H1 (cell line): ENCODE measurements around the gene TPPP2.

ENCODE experiments used
- CEBPB ChIP-seq: IDR thresholded peaks from 2 replicates; pipeline ENCODE4 v1.6.1; 2012; ENCODE audit warnings: low read depth, low read length
- CTCF ChIP-seq, 3 experiments: IDR thresholded peaks; 1 replicate in 2 of 3; 2 replicates in 1 of 3; pipeline versions ENCODE4 v1.5.1 to v1.6.1; 2011; ENCODE audit warnings: low read length in 3 of 3, mild to moderate bottlenecking in 3 of 3, inconsistent platforms in 2 of 3, low read depth in 1 of 3, moderate library complexity in 1 of 3; ENCODE audit not compliant: insufficient read depth in 1 of 3; ENCODE audit errors: control extremely low read depth in 1 of 3
- SIN3A ChIP-seq, 2 experiments: IDR thresholded peaks in 1 of 2; conservative IDR thresholded peaks in 1 of 2; 2 replicates each; pipeline ENCODE4 v1.6.1; 2011 to 2012; ENCODE audit warnings: low read length in 2 of 2, improper control_type of control experiment in 1 of 2, low read depth in 1 of 2, mild to moderate bottlenecking in 1 of 2

DNA sequence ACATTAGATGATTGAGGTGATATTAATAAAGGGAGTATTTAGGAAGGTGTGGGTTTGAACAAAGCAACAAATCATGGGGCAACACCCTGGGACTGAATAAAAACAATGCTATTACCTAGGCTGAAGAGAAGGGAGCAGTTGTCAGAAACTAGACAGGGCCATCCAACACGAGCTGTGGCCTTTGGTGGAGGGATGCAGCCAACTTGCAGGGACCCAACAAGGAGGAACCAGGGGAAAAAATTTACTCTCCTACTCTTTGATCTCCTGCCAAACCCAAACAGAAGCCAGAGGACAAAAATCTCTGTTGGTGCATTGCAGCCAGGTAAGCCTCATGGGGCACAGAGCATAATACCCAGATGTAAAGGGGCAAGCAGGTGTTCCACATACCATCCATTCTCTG, 18.9 kb upstream of the TPPP2 start:
- TF ChIP-seq CTCF (IDR thresholded peaks at IDR 0.05; ENCODE audit: control extremely low read depth in 1 of 3, insufficient read depth in 1 of 3, low read depth in 1 of 3, low read length in 3 of 3) (no peak), CEBPB (no peak), SIN3A (conservative IDR thresholded peaks at IDR 0.05 in 1 of 2, IDR thresholded peaks at IDR 0.05 in 1 of 2; ENCODE audit: low read depth in 1 of 2, low read length in 2 of 2) (no peak)
